ENCODE data around the gene HPF1. TPM values are rescaled to one million over a fixed set of nuclear protein-coding genes. Genes with fewer than 3 reads are reported as not detected.

The HPF1 gene
- polyA plus RNA-seq, 1 of the 3 experiments (the other 2 are of a cell fraction): 23.5 TPM

GRCh38 chr4:169707958-169708643 lies 49.6 kb downstream of the HPF1 start:
- ChIA-PET POLR2A (no interaction called here), CTCF (no interaction called here)
- no peak for DNase-seq
- H3K79me2 ChIP-seq (ENCODE audit: insufficient read depth): no peaks in the 10 kb centered on the region
- H3K4me1 ChIP-seq (ENCODE audit: control insufficient read depth in 1 of 2, insufficient read depth in 2 of 2, low read depth in 1 of 2, low read length in 1 of 2): no peaks in the 10 kb centered on the region
- H2AFZ ChIP-seq (ENCODE audit: low read depth): no peak overlapping the region
- peaks cover 12% of the 10 kb centered on the region for H3F3A ChIP-seq (replicated peaks; ENCODE audit: insufficient read depth)
- no peaks in the 10 kb centered on the region for H3K27me3 ChIP-seq (ENCODE audit: insufficient read depth)
- WGBS (ENCODE audit: low lambda C conversion rate): 75% methylated on average over 2 of the region's 2 CpGs
- H3K9ac ChIP-seq: no peak overlapping the region
- no peak overlapping the region for H3K27ac ChIP-seq (ENCODE audit: low read depth in 2 of 2, low read length in 1 of 2)
- H3K36me3 ChIP-seq (replicated peaks in 1 of 2; ENCODE audit: control insufficient read depth in 1 of 2, insufficient read depth in 2 of 2, low read length in 1 of 2): peaks cover 38% of the 10 kb centered on the region in 2 experiments
- TF ChIP-seq EZH2phosphoT487 (IDR thresholded peaks at IDR 0.05; ENCODE audit: borderline replicate concordance, low read depth): no peak
- TF ChIP-seq, protein P1, sequence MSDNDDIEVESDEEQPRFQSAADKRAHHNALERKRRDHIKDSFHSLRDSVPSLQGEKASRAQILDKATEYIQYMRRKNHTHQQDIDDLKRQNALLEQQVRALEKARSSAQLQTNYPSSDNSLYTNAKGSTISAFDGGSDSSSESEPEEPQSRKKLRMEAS (IDR thresholded peaks at IDR 0.05; ENCODE audit: low read depth): no peak
- no peak for TF ChIP-seq FOXJ3 (CRISPR knock-in tag; IDR thresholded peaks at IDR 0.05)
- TF ChIP-seq RXRA (IDR thresholded peaks at IDR 0.05; ENCODE audit: borderline replicate concordance, low read depth): no peak
- TF ChIP-seq CHD2 (IDR thresholded peaks at IDR 0.05; ENCODE audit: low read length, partially characterized antibody): no peak
- TF ChIP-seq REST (IDR thresholded peaks at IDR 0.05; ENCODE audit: low read depth, low read length): no peak
- TF ChIP-seq ZBTB33 (IDR thresholded peaks at IDR 0.05; ENCODE audit: borderline replicate concordance, low read depth): no peak
- no peak for TF ChIP-seq USF2 (IDR thresholded peaks at IDR 0.05; ENCODE audit: borderline replicate concordance, low read depth, low read length)
- TF ChIP-seq MEF2A (IDR thresholded peaks at IDR 0.05; ENCODE audit: borderline replicate concordance, low read depth): no peak
- no peak for TF ChIP-seq FOXM1 (IDR thresholded peaks at IDR 0.05; ENCODE audit: low read depth)
- no peak overlapping the region for H3K4me3 ChIP-seq (ENCODE audit: low read depth in 2 of 2, low read length in 1 of 2)
- no peak overlapping the region for H3K4me2 ChIP-seq
- no peaks in the 10 kb centered on the region for H3K9me2 ChIP-seq
- H3K9me3 ChIP-seq: no peaks in the 10 kb centered on the region
- no peaks in the 10 kb centered on the region for H4K20me1 ChIP-seq (ENCODE audit: insufficient read depth)

Measured in SK-N-SH (cell line).